22Rv1 (cell line): Measurements from ENCODE around the gene HSPB2.

Experiments used
- ZFX ChIP-seq: fragments of 450-650 bp; IDR thresholded peaks from 2 replicates; pipeline ENCODE4 v1.6.1; 2017; ENCODE audit warnings: antibody characterized with exemption, borderline replicate concordance
- TF ChIP-seq, protein P1 (sequence below): fragments of 450-650 bp; IDR thresholded peaks from 2 replicates; pipeline ENCODE4 v1.5.1; 2017; ENCODE audit warnings: mild to moderate bottlenecking

DNA sequence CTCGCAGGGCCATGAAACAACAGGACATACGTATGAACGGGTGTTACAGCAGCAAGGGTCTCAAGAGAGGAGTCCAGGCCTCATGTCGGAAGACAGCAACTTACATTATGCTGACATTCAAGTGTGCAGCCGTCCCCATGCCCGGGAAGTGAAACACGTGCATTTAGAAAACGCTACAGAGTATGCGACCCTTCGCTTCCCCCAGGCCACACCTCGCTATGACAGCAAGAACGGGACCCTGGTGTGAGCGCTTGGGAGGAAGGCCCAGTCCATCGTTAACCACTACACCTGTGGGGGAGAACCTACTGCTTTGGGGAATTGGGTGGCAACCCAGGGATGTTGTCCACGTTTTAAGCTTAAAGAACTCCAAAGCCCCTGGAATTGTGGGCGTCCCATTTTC lies 13.4 kb downstream of the HSPB2 start:
- TF ChIP-seq, protein P1, sequence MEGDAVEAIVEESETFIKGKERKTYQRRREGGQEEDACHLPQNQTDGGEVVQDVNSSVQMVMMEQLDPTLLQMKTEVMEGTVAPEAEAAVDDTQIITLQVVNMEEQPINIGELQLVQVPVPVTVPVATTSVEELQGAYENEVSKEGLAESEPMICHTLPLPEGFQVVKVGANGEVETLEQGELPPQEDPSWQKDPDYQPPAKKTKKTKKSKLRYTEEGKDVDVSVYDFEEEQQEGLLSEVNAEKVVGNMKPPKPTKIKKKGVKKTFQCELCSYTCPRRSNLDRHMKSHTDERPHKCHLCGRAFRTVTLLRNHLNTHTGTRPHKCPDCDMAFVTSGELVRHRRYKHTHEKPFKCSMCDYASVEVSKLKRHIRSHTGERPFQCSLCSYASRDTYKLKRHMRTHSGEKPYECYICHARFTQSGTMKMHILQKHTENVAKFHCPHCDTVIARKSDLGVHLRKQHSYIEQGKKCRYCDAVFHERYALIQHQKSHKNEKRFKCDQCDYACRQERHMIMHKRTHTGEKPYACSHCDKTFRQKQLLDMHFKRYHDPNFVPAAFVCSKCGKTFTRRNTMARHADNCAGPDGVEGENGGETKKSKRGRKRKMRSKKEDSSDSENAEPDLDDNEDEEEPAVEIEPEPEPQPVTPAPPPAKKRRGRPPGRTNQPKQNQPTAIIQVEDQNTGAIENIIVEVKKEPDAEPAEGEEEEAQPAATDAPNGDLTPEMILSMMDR: no peak
- TF ChIP-seq ZFX: no peak
